Glomerular endothelial cell (primary cell): ENCODE data around the gene PHLDA2. TPM values are rescaled to one million over a fixed set of nuclear protein-coding genes. Genes with fewer than 3 reads are reported as not detected.

Source experiments
- DNase-seq: peaks from one replicate; pipeline ENCODE4 v3.0.0-alpha.2; 2011; ENCODE audit warnings: low read depth, low spot score; ENCODE audit errors: extremely low read depth
- total RNA-seq: library from RNA; depleted of rRNA; stranded (reverse); fragments of >200 nt; gene quantifications from 2 replicates; pipeline ENCODE4 v1.2.3, GENCODE V29; 2015

The PHLDA2 gene
- total RNA-seq, 1 donor from 2014 or later = 95.4 TPM

DNA sequence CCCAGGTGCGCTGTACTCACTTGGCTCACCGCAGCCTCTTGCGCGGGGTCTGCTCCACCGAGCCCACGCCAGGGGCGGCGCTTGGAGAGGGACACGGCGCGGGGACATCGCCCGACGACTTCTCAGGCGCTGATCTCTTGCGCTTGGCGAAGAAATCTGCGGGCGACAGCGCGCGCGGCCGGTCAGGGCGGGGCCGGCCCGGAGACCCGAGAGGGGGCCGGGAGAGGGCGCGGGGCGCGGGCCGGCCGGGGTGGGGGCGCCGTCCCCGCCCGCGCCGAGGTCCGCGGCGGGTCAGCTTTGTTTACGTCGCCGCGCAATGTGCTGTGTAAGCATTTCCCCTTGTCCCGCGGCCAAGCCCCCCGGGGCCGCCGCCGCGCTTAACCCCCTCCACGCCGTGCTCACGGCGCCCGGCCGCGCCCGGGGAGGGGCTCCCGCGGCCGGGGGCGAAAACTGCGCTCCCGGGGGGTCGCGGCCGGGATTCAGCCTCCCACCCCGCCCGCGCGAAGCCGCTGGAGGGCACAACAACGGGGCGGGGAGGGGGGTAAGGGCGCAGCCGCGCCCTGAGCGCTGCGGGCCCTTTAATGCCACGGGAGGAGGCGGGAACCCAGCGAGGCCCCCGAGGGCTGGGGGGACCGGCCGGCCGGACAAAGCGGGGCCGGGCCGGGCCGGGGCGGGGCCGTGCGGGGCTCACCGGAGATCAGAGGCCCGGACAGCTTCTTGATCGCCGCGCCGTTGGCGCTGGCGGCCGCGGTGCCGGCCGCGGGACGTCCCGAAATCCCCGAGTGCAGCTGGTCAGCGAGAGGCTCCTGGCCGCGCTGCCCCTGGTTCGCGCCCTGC lies 45.0 kb downstream of the PHLDA2 start:
- DNase-seq = no peak

DNA sequence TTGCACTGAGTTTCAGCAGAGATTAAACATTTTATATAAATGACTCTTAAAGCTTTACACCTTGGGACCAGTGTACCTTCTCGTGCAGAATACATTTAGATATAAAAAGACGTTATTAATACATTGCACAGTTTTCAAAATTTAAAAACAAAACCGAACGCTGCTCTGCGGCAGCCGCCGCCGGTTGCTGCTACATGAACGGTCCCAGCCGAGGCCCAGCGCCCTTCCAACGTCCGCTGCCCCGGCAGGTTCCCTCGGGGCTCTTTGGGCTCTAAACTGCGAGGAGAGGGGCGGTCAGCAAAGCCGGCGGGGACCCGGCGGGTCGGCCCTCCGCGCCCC lies 45.6 kb downstream of the PHLDA2 start:
- DNase-seq = no peak

DNA sequence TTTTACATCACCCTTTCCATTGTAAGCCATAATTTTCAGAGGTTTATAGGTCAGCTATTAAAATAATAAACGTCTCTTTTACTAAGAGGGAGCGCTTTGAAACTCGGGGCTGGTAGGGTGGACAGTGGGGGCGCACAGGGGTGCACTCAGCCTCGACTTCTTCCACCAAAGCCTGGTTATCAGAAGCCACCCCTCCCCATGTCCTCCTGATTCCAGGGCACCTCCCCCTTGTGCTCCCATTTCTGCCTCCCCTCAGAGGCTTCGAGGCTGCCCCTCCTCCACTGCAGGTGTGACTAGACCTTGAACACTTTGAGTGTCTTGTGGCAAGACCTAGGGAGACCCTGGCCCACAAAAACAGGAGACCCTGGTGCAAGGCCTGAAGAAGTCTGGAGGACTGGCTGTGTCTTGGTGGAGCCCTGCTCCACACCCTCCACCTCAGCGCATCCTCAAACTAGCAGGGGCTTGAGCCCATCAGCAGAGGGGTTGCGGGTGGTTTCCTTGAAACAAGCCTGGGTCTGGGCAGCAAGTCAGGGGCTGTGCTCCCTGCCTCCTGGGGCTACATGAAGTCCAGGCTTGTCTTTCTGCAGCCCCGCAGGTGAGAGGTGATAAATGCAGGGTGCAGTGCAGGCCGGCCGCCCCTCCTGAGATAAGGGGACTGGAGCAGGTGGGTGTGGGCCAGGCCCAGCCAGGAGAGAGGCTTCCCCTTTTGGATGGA lies 46.7 kb downstream of the PHLDA2 start:
- DNase-seq = no peak

DNA sequence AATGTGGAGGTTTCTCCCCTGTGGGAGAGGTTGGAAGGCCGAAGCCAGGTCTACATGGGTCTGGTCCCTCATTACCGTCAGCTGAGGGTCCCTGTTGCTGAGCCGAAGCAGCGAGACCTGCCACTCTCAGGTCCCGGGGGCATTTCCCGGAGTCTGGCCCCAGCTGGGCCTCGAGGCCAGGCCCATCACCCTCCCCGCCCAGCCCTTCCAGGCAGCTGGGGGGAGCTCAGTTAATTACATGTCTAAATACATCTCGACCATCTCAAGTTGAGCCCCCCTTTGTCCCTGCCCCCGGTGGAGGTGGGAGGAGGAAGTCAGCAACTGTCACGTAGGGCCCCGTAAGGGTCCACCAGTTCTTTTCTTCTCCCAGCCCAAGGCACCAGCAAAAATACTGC lies 47.2 kb downstream of the PHLDA2 start:
- DNase-seq = no peak

DNA sequence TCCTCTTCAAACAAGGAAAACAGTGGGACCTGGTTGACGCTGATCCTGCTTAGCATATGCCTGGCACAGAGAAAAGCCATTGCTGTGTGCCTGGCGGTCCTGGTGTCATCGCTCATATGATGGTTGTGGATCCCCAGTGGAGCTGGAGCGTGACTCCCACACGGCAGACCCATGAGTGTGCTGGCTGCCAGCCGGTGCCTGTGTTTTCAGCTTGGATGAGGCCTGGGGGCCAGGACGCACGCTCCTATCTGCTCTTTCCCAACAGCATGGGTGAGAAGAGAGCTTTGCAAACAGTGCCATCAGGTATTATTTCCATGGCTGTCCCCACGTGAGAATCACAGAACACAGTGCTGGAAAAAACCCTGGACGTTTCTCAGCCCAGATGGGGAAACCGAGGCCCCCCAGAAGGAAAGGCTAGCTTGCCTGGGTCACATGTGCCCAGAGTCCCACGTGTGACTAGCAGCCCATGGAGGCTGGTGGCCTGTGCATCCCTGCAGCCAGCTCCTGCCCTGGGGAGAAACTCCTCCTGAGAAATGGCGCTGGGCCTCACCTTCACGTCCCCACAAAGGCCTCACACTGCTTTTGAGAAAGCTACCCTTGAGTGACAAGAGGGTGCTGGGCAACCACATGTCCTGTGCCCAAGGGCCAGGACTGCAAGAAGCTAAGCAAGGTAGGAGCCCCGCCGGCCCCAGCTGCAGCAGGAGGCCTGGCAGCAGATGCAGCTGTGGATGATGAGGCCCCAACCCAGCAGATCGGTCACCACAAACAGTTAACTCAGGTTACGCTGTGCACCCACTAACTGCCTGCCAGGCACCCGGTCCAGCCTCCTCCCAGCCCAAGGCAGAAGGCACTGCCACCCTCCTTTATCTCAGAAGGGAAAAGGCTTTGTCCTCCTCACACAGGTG lies 47.9 kb downstream of the PHLDA2 start:
- DNase-seq = no peak

DNA sequence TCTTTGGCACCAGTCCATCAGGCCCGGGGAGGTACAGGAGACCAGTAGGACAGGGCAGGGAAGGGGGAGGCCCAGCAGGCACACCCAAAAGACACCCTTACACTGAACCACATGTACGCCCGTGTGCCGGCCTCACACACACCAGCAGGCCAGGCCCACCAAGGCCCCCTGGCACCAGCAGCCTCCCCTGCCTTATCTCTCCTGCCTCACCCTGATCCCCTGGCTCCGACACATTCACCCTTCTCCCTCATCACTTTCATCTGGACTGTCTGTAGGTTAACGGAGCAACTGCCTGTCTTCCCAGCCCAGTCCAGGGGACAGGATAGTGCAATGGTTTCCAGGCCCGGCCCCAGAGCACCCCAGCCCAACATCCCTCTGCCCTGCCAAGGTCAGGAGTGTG lies 48.6 kb downstream of the PHLDA2 start:
- DNase-seq = no peak

DNA sequence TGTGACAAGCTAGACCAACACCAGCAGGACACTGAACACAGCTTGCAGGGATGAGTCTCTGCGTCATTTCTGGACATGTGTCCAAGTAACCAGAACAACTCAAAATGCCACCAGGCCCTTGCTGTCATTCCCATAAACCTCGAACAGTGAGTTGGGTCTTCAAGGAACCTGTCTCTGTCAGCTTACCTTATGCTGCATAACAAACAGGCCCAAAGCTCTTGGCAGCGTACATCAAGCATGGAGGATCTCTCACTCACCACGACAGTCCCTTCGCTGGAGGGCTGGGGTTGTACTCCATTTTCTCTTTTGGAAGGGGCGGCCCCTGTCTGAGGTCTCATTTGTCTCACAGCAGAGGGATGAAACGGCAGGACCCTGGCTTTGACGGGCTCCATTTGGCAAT lies 50.4 kb downstream of the PHLDA2 start:
- no peak for DNase-seq

Other genes starting within 250 kb of the PHLDA2 start
- gene KCNQ1OT1, start 229.4 kb downstream of the PHLDA2 start, total RNA-seq = 0.53 and 2.2 TPM in 2 replicates
- gene CDKN1C, start 43.6 kb downstream of the PHLDA2 start, total RNA-seq = 8.1 and 10.1 TPM in 2 replicates
- gene NAP1L4, start 62.9 kb upstream of the PHLDA2 start, total RNA-seq = 137 and 163 TPM in 2 replicates
- gene CARS1, start 128.0 kb upstream of the PHLDA2 start, total RNA-seq = 47.5 and 53.4 TPM in 2 replicates
- gene OSBPL5, start 235.9 kb upstream of the PHLDA2 start, total RNA-seq = 37.5 and 41.1 TPM in 2 replicates